Raji (cell line): ENCODE results near the gene LRBA.

Experiments
- POLR2A ChIP-seq: IDR thresholded peaks from 2 replicates; pipeline ENCODE4 v1.6.1; 2011; ENCODE audit warnings: low read depth, low read length, control low read depth; ENCODE audit not compliant: insufficient read depth

LRBA gene

DNA sequence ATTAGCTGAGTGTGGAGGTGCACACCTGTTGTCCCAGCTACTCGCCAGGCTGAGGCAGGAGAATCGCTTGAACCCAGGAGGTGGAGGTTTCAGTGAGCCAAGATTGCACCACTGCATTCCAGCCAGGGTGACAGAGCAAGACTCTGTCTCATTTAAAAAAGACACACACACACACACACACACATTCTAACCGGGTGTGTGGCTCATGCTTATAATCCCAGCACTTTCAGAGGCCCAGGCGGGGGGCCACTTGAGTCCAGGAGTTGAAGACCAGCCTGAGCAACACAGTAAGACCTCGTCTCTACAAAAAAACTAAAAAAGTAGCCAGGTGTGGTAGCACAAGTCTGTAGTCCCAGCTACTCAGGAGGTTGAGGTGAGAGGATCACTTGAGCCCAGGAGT is 152.3 kb downstream of the LRBA start:
- no peak for TF ChIP-seq POLR2A

DNA sequence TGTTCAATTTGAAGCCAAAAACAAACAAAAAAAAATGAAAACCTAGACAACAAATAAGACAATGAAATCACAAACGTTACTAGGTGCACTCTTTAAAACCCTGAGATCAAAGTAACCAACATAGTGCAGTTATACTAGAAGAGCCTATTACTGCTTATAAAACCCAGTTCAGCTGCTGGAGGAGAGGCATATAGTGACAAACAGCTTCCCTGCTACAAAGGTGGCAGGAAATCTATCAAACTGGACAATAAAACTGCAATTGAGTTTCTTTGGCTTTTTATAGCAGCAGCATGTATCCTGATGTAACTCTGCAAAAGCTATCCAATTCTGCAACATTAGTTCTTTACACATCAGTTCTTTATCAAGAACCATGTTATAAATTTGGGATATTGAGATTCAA is 155.6 kb downstream of the LRBA start:
- TF ChIP-seq POLR2A, result no peak

DNA sequence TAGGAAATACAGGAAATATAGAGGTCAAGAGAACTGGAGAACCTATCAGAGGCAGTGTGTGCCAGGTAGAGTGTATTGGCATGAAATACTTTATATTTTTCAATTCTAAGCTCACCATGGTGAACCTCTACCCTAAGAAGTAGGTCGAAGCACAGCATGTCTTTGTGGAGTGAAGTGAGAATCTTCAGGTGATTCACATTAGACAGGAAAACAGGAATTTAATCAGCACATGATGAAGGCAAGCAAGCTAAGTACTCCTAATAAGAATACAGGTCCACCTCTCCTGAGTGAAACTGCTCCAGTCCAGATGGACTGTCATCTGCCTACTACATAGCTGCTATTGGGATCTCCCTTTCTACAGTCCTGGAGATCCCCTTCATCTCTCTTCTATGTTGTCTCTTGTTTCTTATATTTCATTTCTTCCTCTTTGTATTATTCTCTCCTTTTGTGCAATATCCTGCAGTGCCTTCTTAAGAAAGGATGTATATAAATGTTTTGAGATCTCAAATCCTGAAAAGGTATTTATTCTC is 159.0 kb downstream of the LRBA start:
- no peak for TF ChIP-seq POLR2A

- no peak for TF ChIP-seq POLR2A
These were observed 160.5 kb downstream of the LRBA start for GRCh38 chr4:150854600-150854999.

DNA sequence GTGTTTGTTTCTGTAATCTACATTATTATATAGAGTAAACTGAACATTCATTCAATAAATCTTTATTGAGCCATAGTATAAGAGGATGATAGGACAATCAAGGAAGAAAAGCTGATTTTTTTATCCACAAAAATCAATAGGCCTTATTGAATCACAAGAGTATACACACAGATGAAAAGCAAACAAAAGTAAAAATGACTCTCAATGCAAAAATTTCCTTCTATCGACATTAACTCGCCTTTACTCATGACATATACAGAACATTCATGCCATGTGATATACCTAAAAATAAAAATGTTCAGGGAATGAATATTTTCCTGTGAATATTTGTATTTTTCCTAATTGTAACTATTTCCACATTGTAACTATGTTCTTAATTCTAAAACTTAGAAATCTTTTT is 161.2 kb downstream of the LRBA start:
- TF ChIP-seq POLR2A, result no peak

GRCh38 chr4:150852216-150852615 is 162.9 kb downstream of the LRBA start:
- no peak for TF ChIP-seq POLR2A

DNA sequence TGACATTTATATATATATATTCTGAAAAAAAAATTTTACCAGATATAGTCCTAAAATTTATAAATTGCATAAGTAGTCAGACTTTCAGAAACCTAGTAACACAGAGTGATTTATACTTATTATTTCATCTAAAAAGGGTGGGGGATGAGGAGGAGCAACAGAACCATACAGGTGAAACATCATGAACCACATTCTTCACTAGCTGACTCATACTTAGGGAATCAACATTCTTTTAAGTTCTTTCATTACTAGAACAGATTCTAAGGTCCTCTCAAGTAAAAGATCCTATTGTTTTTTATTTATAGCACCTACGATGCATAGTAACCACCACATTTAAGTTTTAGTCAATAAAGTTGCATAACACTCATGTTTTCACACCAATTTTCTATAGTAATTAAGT is 166.1 kb downstream of the LRBA start:
- TF ChIP-seq POLR2A, result no peak

DNA sequence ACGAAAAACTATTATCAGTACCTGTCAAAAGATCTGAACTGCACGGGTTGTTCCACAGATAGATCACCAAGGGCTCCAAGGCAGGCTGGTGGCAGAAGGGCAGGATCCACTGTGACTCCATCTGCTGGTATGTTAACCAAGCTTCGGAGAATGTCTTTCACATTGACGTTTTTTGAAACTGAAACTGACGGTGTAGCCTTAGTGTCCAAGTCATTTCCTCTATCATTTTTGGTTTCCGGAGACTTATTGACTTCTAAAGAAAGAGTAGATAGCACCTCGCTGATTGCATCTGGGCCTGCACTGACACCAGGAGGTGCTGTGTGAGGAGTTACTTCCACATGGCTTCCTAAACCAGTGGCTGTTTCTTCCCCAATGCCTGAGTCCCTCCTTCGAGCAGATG is 186.9 kb downstream of the LRBA start:
- TF ChIP-seq POLR2A, result no peak

- no peak for TF ChIP-seq POLR2A
These were observed 187.9 kb downstream of the LRBA start for GRCh38 chr4:150827226-150827625.

DNA sequence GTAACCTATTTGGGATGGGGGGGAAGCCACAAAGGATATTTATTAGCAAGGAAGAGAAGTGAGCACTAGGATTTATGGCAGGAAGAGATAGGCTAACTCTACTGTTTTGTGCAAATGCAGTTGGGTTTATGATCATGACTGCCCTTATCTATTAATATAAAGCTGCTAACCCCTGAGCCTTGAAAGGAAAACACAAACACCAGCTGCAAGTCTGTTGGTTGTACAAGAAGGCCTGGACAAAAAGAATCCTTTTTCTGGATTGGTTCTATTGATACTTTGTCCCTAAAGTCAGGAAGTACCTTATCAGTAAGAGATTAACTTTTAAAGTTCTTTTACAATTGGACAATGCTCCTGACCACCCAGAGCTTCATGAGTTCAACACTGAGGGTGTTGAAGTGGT is 188.8 kb downstream of the LRBA start:
- TF ChIP-seq POLR2A, result no peak

DNA sequence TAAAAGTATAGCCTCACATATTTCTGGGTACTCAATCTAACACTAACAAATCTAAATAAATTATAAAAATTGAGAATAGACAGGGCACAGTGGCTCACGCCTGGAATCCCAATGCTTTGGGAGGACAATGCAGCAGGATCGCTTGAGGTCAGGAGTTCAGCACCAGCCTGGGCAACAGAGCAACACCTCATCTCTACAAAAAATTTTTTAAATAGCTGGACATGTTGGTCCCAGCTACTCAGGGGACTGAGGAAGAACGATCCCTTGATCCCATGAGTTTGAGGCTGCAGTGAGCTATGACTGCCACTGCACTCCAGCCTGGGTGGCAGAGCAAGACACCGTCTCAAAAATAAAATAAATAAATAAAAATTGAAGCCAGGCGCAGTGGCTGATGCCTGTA is 192.7 kb downstream of the LRBA start:
- no peak for TF ChIP-seq POLR2A

- no peak for TF ChIP-seq POLR2A
These were observed 193.4 kb downstream of the LRBA start for GRCh38 chr4:150821641-150822040.

DNA sequence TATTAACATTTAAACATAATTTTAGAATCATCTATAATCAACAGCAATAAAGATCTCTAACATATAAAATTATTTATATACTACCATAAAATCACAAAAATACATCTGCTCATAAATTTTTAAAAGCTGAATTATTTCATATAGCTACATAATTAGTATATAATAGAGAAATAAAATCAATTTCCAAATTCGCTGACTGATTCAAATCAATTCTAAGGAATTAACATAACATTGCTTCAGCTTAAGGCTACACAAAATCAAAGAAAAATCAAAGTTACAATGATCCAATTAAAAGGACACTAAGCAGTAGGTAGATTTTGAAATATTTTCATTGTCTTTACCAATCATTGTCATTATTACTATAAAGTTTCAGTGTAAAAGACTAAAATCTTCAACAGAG is 194.7 kb downstream of the LRBA start:
- no peak for TF ChIP-seq POLR2A

GRCh38 chr4:150818661-150819060 is 196.4 kb downstream of the LRBA start:
- TF ChIP-seq POLR2A, result no peak

GRCh38 chr4:150817804-150818528 is 197.1 kb downstream of the LRBA start:
- TF ChIP-seq POLR2A, result no peak

GRCh38 chr4:150817017-150817416 is 198.1 kb downstream of the LRBA start:
- no peak for TF ChIP-seq POLR2A

DNA sequence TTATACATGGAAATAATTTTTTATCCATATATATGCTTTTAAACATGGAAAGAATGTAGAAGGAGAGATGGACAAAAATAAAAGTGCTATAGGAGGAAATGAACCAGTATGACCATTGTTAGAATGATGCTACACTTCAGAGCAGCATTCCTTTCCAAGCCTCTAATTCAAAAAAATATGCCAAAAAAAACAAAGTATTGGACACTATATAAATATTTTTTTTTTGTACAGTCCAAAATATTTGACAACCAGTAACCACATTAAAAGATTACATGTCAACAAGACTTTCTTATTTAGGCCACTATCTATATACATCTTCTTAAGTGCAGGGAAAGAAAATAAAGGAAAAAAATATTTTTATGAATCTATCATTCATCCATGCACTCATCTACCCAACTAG is 198.6 kb downstream of the LRBA start:
- no peak for TF ChIP-seq POLR2A
